GM21528 (cell line): Measurements from ENCODE around the gene ACTN2.

Experiments
- ATAC-seq: cut with Tn5 transposase; IDR thresholded peaks from one replicate; pipeline ENCODE4 v1.9.1; 2021; ENCODE audit warnings: mild to moderate bottlenecking, moderate library complexity; ENCODE audit not compliant: unreplicated experiment, low FRiP score

The ACTN2 gene

GRCh38 chr1:236689713-236690569, 3.6 kb downstream of the ACTN2 start:
- ATAC-seq: no peak

GRCh38 chr1:236691348-236691747, 5.0 kb downstream of the ACTN2 start:
- ATAC-seq: no peak

- ATAC-seq: no peak
Observed at GRCh38 chr1:236692128-236692527, 5.8 kb downstream of the ACTN2 start.

GRCh38 chr1:236692742-236693141, 6.4 kb downstream of the ACTN2 start:
- no peak for ATAC-seq

- no peak for ATAC-seq
Observed at GRCh38 chr1:236699366-236699765, 13.1 kb downstream of the ACTN2 start.

GRCh38 chr1:236700903-236701302, 14.6 kb downstream of the ACTN2 start:
- ATAC-seq: no peak

GRCh38 chr1:236701782-236702181, 15.5 kb downstream of the ACTN2 start:
- ATAC-seq: no peak

- no peak for ATAC-seq
Observed at GRCh38 chr1:236702791-236703394, 16.6 kb downstream of the ACTN2 start.

GRCh38 chr1:236705771-236706170, 19.5 kb downstream of the ACTN2 start:
- no peak for ATAC-seq

GRCh38 chr1:236706183-236706582, 19.9 kb downstream of the ACTN2 start:
- ATAC-seq: no peak

GRCh38 chr1:236710328-236710892, 24.1 kb downstream of the ACTN2 start:
- no peak for ATAC-seq

- ATAC-seq: no peak
Observed at GRCh38 chr1:236716160-236716559, 29.9 kb downstream of the ACTN2 start.

- ATAC-seq: no peak
Observed at GRCh38 chr1:236717811-236718210, 31.5 kb downstream of the ACTN2 start.

GRCh38 chr1:236718328-236718727, 32.0 kb downstream of the ACTN2 start:
- ATAC-seq: no peak

GRCh38 chr1:236720206-236720605, 33.9 kb downstream of the ACTN2 start:
- ATAC-seq: no peak

GRCh38 chr1:236720611-236721010, 34.3 kb downstream of the ACTN2 start:
- no peak for ATAC-seq

- no peak for ATAC-seq
Observed at GRCh38 chr1:236724049-236724448, 37.8 kb downstream of the ACTN2 start.

GRCh38 chr1:236724506-236724905, 38.2 kb downstream of the ACTN2 start:
- ATAC-seq: no peak

GRCh38 chr1:236725668-236726067, 39.4 kb downstream of the ACTN2 start:
- no peak for ATAC-seq

- no peak for ATAC-seq
Observed at GRCh38 chr1:236727521-236727920, 41.2 kb downstream of the ACTN2 start.

GRCh38 chr1:236728752-236729151, 42.5 kb downstream of the ACTN2 start:
- no peak for ATAC-seq

GRCh38 chr1:236733653-236734052, 47.4 kb downstream of the ACTN2 start:
- ATAC-seq: no peak
